Adrenal gland (tissue), 12 donors: ENCODE data around the gene RNF8. TPM values are rescaled to one million over a fixed set of nuclear protein-coding genes. Genes with fewer than 3 reads are reported as not detected.
"Not testable (repeated sequence)": the region's sequence is repeated elsewhere in the genome, so short reads cannot be mapped to it uniquely, and the experiment has no call there.

Source experiments
- DNase-seq, 7 donors: peaks; one replicate each; pipeline ENCODE4 v3.0.0-alpha.2; 2019 to 2020
- H3K27ac ChIP-seq, 5 donors: fragments of 200-600 bp; sonication (generic) in 4 of 5; 1 replicate in 3 of 5; 2 replicates in 2 of 5; pipeline versions ENCODE4 v1.5.1 to v1.8.0; 2016 to 2020; ENCODE audit warnings: mild to moderate bottlenecking in 1 of 5
- H3K27me3 ChIP-seq: fragments of 200-600 bp; 2 replicates; pipeline ENCODE4 v1.8.0; 2021
- H3K36me3 ChIP-seq, 2 donors: fragments of 200-600 bp; replicated peaks in 1 of 2; 1 replicate in 1 of 2; 2 replicates in 1 of 2; pipeline versions ENCODE4 v1.5.1 to v1.8.0; 2018 to 2022
- H3K4me1 ChIP-seq, 2 donors: fragments of 200-600 bp; replicated peaks in 1 of 2; 1 replicate in 1 of 2; 2 replicates in 1 of 2; pipeline versions ENCODE4 v1.5.1 to v1.8.0; 2018 to 2021
- H3K4me3 ChIP-seq, 4 donors: fragments of 200-600 bp; sonication (generic) in 3 of 4; one replicate each; pipeline ENCODE4 v1.5.1; 2016 to 2018
- H3K9me3 ChIP-seq, 3 donors: fragments of 200-600 bp; sonication (generic) in 1 of 3; replicated peaks in 1 of 3; 1 replicate in 2 of 3; 2 replicates in 1 of 3; pipeline versions ENCODE4 v1.5.1 to v1.8.0; 2016 to 2021
- POLR2A ChIP-seq, 2 donors: fragments of 450-650 bp; IDR thresholded peaks; one replicate each; pipeline ENCODE4 v1.6.1; 2017; ENCODE audit warnings: antibody characterized with exemption in 2 of 2, mild to moderate bottlenecking in 2 of 2, moderate library complexity in 1 of 2
- WGBS, 4 donors: extraction: QIAGEN DNeasy Blood & Tissue Kit in 2 of 4; methylation state at CpG; one replicate each; pipeline versions ENCODE4 v1.1.5 to v1.1.7; 2013 to 2017; 5-methylcytosine and 5-hydroxymethylcytosine counted together
- intact Hi-C, 2 donors: fragments of 100-400 bp; cut with DNase I; formaldehyde crosslinking; loops; one replicate each; pipeline versions ENCODE4 v1.14.1 to v1.15.0; 2022 to 2023
- polyA plus RNA-seq, 3 donors: library from polyadenylated mRNA; stranded (reverse); fragments of 200-250 nt in 2 of 3; fragments of 350-450 nt in 1 of 3; fragmentation: Illumina TruSeq in 1 of 3; extraction: RNeasy Lipid Tissue Mini Kit (QIAGEN cat#74804) in 1 of 3; gene quantifications; one replicate each; pipeline ENCODE4 v1.2.3, GENCODE V29; 2013 to 2014
- total RNA-seq, 9 donors: library from RNA; depleted of rRNA in 4 of 9; stranded (reverse); fragments of >200 nt in 4 of 9; fragments of 120-200 nt in 1 of 9; fragmentation: NEBNext Ultra II Directional in 1 of 9; extraction: Animal tissue kit (Norgen Biotek cat#: 25700) in 1 of 9; gene quantifications; one replicate each; pipeline versions ENCODE4 v1.1.0 to v1.2.4, GENCODE V29; 2013 to 2023
- TF ChIP-seq, protein P1 (sequence below), 6 experiments: fragments of 450-650 bp in 4 of 6; fragments of 200-600 bp in 2 of 6; sonication (generic) in 1 of 6; IDR thresholded peaks; 1 replicate in 5 of 6; 2 replicates in 1 of 6; pipeline versions ENCODE4 v1.5.1 to v1.8.0; 2016 to 2021; ENCODE audit warnings: antibody characterized with exemption in 6 of 6, mild to moderate bottlenecking in 2 of 6, moderate library complexity in 1 of 6
- donor health status: healthy with polysubstance abuse.
- donor health status: Bipolar disorder and iron deficiency.
- donor health status: DM: yes; HTN: yes; CAD: no.
- donor health status: DM: no; HTN: no; CAD: no.
- donor health status: DM: no; HTN: no; CAD: no.
- donor health status: DM: yes; HTN: yes; CAD: no.

RNF8 gene
- total and polyA plus RNA-seq, 12 donors, result 13.1 to 54.6 (median 20.6) TPM

DNA sequence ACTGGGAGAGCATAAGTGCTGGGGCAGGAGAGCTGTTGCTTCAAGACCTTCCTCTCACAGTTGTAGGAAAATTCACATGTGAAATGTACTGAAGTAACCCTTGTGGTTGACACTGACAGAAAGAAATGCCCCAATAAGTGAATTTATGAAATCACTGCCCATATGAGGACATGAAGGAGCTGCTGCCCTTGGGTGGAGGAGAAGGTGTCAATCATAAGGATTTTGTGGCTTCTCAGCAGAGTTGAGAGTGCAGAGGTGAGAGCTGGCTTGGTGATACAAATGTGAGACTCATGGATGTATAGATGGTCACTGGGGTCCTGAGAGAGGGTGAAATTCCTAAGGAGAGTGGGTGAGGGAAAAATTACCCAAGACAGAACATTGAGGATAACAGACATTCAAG lies 45.3 kb downstream of the RNF8 start:
- Histone ChIP-seq H3K9me3 (no peaks in the 10 kb centered on the region), H3K27me3 (no peaks in the 10 kb centered on the region), H3K36me3 (no peaks in the 10 kb centered on the region), H3K27ac (no peak overlapping the region), H3K4me1 (no peaks in the 10 kb centered on the region), H3K4me3 (no peak overlapping the region)
- no peak for DNase-seq
- intact Hi-C loops, result no loop called here
- TF ChIP-seq, protein P1, sequence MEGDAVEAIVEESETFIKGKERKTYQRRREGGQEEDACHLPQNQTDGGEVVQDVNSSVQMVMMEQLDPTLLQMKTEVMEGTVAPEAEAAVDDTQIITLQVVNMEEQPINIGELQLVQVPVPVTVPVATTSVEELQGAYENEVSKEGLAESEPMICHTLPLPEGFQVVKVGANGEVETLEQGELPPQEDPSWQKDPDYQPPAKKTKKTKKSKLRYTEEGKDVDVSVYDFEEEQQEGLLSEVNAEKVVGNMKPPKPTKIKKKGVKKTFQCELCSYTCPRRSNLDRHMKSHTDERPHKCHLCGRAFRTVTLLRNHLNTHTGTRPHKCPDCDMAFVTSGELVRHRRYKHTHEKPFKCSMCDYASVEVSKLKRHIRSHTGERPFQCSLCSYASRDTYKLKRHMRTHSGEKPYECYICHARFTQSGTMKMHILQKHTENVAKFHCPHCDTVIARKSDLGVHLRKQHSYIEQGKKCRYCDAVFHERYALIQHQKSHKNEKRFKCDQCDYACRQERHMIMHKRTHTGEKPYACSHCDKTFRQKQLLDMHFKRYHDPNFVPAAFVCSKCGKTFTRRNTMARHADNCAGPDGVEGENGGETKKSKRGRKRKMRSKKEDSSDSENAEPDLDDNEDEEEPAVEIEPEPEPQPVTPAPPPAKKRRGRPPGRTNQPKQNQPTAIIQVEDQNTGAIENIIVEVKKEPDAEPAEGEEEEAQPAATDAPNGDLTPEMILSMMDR (IDR thresholded peaks at IDR 0.05), result no peak
- TF ChIP-seq POLR2A (IDR thresholded peaks at IDR 0.05), result no peak

DNA sequence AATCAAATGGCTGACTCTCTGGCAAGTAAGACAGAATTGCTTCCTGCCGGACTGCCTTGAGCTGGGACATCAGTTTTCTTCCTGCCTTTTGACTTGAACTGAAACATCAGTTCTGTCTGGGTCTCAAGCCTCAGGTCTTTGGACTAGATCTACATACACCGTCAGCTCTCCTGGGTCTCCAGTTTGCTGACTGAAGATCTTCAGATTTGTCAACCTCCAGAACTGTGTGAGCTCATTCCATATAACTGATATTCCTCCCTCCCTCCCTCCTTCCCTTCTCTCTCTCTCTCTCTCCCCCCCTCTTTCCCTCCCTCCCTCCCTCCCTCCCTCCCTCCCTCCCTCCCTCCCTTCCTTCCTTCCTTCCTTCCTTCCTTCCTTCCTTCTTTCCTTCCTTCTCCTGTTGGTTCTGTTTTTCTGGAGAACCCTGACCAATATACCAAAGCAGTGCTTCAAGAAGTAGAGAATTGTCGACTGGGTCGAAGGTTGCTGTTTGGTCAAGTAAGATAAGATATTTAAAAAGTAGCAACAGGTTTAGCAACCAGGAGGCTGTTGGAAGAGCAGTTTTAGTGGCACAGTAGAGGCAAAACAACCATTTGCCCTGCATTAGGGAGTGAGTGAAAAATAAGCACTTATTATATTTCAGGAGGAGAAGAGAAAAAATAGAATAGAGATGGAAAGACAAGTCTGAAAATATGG lies 46.2 kb downstream of the RNF8 start:
- Histone ChIP-seq H3K27ac (no peak overlapping the region), H3K9me3 (no peaks in the 10 kb centered on the region), H3K4me3 (no peak overlapping the region), H3K4me1 (no peaks in the 10 kb centered on the region), H3K36me3 (no peaks in the 10 kb centered on the region), H3K27me3 (no peaks in the 10 kb centered on the region)
- intact Hi-C loops, result no loop called here
- WGBS, 4 donors, result 63 to 80% (median 67%) methylated on average over 4 of the region's 4 CpGs
- no peak for TF ChIP-seq POLR2A (IDR thresholded peaks at IDR 0.05)
- TF ChIP-seq, protein P1 (IDR thresholded peaks at IDR 0.05), result no peak
- no peak for DNase-seq

DNA sequence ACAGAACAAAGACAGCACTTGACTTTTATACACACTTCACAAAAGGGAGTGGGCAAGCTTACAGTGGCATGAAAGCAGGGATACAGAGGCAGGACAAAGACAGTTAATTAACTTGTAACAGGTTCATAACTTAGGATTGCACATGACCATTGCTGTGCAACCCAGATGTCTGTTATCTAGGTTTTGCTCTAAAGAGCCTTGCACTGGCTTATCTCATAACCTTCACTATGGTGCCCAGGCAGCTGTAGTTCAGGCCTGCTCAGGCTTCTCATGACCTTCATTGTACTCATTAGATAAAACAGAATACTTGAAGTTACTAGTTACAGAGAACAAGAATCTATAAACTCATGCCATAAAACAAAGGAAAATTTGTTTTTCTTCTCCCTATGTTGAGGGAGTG lies 47.9 kb downstream of the RNF8 start:
- H3K9me3 ChIP-seq, H3K4me1 ChIP-seq, H3K27ac ChIP-seq, H3K4me3 ChIP-seq, H3K36me3 ChIP-seq, H3K27me3 ChIP-seq, intact Hi-C loops: not testable (repeated sequence)
- peak in 4 of 7 donors; percentile 16 to 45 (median 39) for DNase-seq

DNA sequence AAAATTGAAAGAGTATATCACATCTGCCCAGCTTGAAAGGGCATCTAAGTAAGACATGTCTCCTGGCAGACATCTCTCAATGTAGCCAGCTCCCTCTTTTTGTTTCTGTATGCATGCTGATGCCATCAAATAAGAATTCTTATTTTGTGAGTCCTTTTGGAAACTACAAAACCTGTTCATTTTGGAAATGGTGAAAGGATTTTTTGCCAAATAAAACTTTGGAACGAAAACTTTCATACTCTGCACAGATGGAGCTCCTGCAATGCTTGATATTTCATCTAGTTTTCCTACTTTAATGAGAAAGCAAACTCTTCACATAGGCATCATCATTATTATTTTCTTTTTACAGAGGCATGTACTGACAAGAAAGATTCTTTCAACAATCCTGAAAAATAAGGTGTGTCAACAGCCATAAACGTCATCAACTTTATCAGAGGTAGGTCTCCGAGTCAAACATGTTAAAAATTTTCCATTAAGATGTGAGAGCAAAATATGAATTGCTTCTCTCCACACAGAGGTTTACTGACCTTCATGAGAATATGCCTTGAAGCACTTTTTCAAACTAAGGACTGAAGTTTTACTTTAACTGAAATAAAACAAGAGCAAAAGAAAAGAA lies 53.1 kb downstream of the RNF8 start:
- TF ChIP-seq, protein P1 (IDR thresholded peaks at IDR 0.05), result no peak
- TF ChIP-seq POLR2A (IDR thresholded peaks at IDR 0.05), result no peak
- WGBS, 4 donors, result 63 to 68% (median 67%) methylated on average over 3 of the region's 3 CpGs
- no peak for DNase-seq
- no peaks in the 10 kb centered on the region for H3K9me3 ChIP-seq
- H3K27ac ChIP-seq, result no peak overlapping the region
- intact Hi-C loops, result no loop called here
- H3K36me3 ChIP-seq, result no peaks in the 10 kb centered on the region
- no peak overlapping the region for H3K4me3 ChIP-seq
- no peaks in the 10 kb centered on the region for H3K27me3 ChIP-seq
- H3K4me1 ChIP-seq, result no peaks in the 10 kb centered on the region

DNA sequence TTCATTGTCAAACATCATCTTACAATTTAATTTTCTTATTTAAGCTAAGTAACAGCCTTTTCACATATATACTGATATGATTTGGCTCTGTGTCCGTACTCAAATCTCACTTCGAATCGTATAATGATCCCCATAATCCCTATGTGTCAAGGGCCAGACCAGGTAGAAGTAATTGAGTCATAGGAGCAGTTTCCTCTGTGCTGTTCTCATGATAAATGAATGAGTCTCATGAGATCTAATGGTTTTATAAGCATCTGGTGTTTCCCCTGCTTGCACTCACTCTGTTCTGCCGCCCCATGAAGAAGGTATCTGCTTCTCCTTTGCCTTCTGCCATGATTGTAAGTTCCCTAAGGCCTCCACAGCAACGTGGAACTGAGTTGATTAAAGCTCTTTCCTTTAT lies 54.2 kb downstream of the RNF8 start:
- intact Hi-C loops, result no loop called here
- TF ChIP-seq, protein P1 (IDR thresholded peaks at IDR 0.05), result no peak
- TF ChIP-seq POLR2A (IDR thresholded peaks at IDR 0.05), result no peak
- Histone ChIP-seq H3K4me3 (no peak overlapping the region), H3K27me3 (no peaks in the 10 kb centered on the region), H3K9me3 (no peaks in the 10 kb centered on the region), H3K36me3 (no peaks in the 10 kb centered on the region), H3K27ac (no peak overlapping the region), H3K4me1 (no peaks in the 10 kb centered on the region)
- DNase-seq, result no peak
- WGBS, 4 donors, result 74 to 82% (median 78%) methylated on average over 5 of the region's 5 CpGs
